H1 (cell line): ENCODE measurements around the gene VSTM2B. TPM values are rescaled to one million over a fixed set of nuclear protein-coding genes. Genes with fewer than 3 reads are reported as not detected.

Experiments
- CTCF ChIA-PET: fragments of 300-600 bp; sonication (Branson Sonifier 250); formaldehyde crosslinking; loops from one replicate; lab custom pipeline; 2021; ENCODE audit not compliant: partially characterized antibody; lab: Charles Lee
- POLR2A ChIA-PET: fragments of 300-600 bp; sonication (Branson Sonifier 250); formaldehyde crosslinking; loops from one replicate; lab custom pipeline; 2021; ENCODE audit warnings: inconsistent platforms; ENCODE audit not compliant: partially characterized antibody; lab: Charles Lee
- DNase-seq, 2 experiments: peaks; one replicate each; pipeline versions ENCODE4 v3.0.0 to v3.0.0-alpha.2; 2010 to 2022; ENCODE audit warnings: low spot score in 2 of 2, low read depth in 1 of 2, mixed read lengths in 1 of 2
- FAIRE-seq: peaks from 2 replicates; lab custom pipeline; 2011; peaks lifted over from hg19 to GRCh38; lab: Jason Lieb, UNC
- H2AFZ ChIP-seq: 2 replicates; pipeline ENCODE4 v1.8.1; 2012; ENCODE audit warnings: low read length, inconsistent platforms
- H2AK5ac ChIP-seq: 2 replicates; pipeline ENCODE4 v1.6.1; 2013; ENCODE audit warnings: low read depth, low read length
- H2BK120ac ChIP-seq: replicated peaks from 2 replicates; pipeline ENCODE3; 2013; ENCODE audit warnings: low read depth, low read length, inconsistent platforms
- H2BK12ac ChIP-seq: 2 replicates; pipeline ENCODE4 v1.6.1; 2013; ENCODE audit warnings: low read depth, low read length
- H2BK15ac ChIP-seq: 2 replicates; pipeline ENCODE4 v1.6.1; 2013; ENCODE audit warnings: low read length
- H2BK20ac ChIP-seq: 2 replicates; pipeline ENCODE4 v1.6.1; 2013; ENCODE audit warnings: low read length
- H2BK5ac ChIP-seq: 2 replicates; pipeline ENCODE4 v1.6.1; 2013; ENCODE audit warnings: low read depth, low read length
- H3K14ac ChIP-seq: 2 replicates; pipeline ENCODE4 v1.6.1; 2013; ENCODE audit warnings: inconsistent platforms; ENCODE audit not compliant: insufficient read length
- H3K18ac ChIP-seq: 2 replicates; pipeline ENCODE4 v1.6.1; 2013; ENCODE audit warnings: low read length; ENCODE audit errors: extremely low read depth
- H3K23ac ChIP-seq: 2 replicates; pipeline ENCODE4 v1.6.1; 2013; ENCODE audit warnings: inconsistent platforms; ENCODE audit not compliant: insufficient read length
- H3K23me2 ChIP-seq: 2 replicates; pipeline ENCODE4 v1.6.1; 2013; ENCODE audit warnings: low read depth, low read length
- H3K27ac ChIP-seq: 2 replicates; pipeline ENCODE4 v1.6.1; 2011; ENCODE audit warnings: low read depth, low read length, inconsistent platforms
- H3K27me3 ChIP-seq, 4 experiments: replicated peaks in 1 of 4; 1 replicate in 1 of 4; 2 replicates in 3 of 4; pipeline versions ENCODE4 v1.6.1 to v1.8.1; 2011 to 2013; ENCODE audit warnings: low read length in 3 of 4, mild to moderate bottlenecking in 3 of 4, inconsistent platforms in 2 of 4, mixed read lengths in 2 of 4, moderate library complexity in 1 of 4; ENCODE audit not compliant: control insufficient read depth in 3 of 4, insufficient read depth in 3 of 4; ENCODE audit errors: extremely low read depth in 1 of 4
- H3K36me3 ChIP-seq, 4 experiments: 2 replicates each; pipeline versions ENCODE4 v1.6.1 to v1.8.1; 2011 to 2013; ENCODE audit warnings: mild to moderate bottlenecking in 4 of 4, low read length in 3 of 4, moderate library complexity in 2 of 4, control low read depth in 1 of 4, inconsistent platforms in 1 of 4; ENCODE audit not compliant: insufficient read depth in 4 of 4, control insufficient read depth in 2 of 4
- H3K4ac ChIP-seq: replicated peaks from 2 replicates; pipeline ENCODE3; 2013; ENCODE audit warnings: low read length, low read depth, mixed read lengths, inconsistent platforms; ENCODE audit not compliant: insufficient read length
- H3K4me1 ChIP-seq, 4 experiments: replicated peaks in 1 of 4; 1 replicate in 1 of 4; 2 replicates in 3 of 4; pipeline versions ENCODE4 v1.6.1 to v1.8.1; 2011 to 2013; ENCODE audit warnings: low read length in 3 of 4, inconsistent platforms in 2 of 4, mixed read lengths in 1 of 4; ENCODE audit not compliant: insufficient read depth in 4 of 4, control insufficient read depth in 3 of 4
- H3K4me2 ChIP-seq, 2 experiments: 2 replicates each; pipeline versions ENCODE4 v1.6.1 to v1.8.1; 2011 to 2013; ENCODE audit warnings: low read depth in 2 of 2, low read length in 2 of 2, control low read depth in 1 of 2, inconsistent platforms in 1 of 2, mild to moderate bottlenecking in 1 of 2; ENCODE audit not compliant: insufficient read depth in 1 of 2
- H3K4me3 ChIP-seq, 4 experiments: fragments of 200-600, 300-600 bp in 1 of 4; sonication (generic), shearing (Covaris generic), sonication (Bioruptor Twin) in 1 of 4; 2 replicates each; pipeline versions ENCODE4 v1.5.1 to v1.8.1; 2011 to 2016; ENCODE audit warnings: low read length in 4 of 4, low read depth in 3 of 4, control low read depth in 2 of 4, inconsistent platforms in 2 of 4, mild to moderate bottlenecking in 2 of 4, mixed read lengths in 1 of 4, moderate library complexity in 1 of 4; ENCODE audit not compliant: insufficient read depth in 2 of 4; ENCODE audit errors: extremely low read depth in 1 of 4
- H3K56ac ChIP-seq: replicated peaks from 2 replicates; pipeline ENCODE3; 2013; ENCODE audit warnings: low read depth, mild to moderate bottlenecking, mixed read lengths, low read length, inconsistent platforms; ENCODE audit not compliant: insufficient read length
- H3K79me1 ChIP-seq: 2 replicates; pipeline ENCODE4 v1.6.1; 2013; ENCODE audit warnings: low read depth, low read length, control low read depth
- H3K79me2 ChIP-seq, 2 experiments: 2 replicates each; pipeline versions ENCODE4 v1.6.1 to v1.8.1; 2012 to 2013; ENCODE audit warnings: low read length in 2 of 2, mild to moderate bottlenecking in 2 of 2, inconsistent platforms in 1 of 2; ENCODE audit not compliant: insufficient read depth in 2 of 2, control insufficient read depth in 1 of 2
- H3K9ac ChIP-seq, 4 experiments: replicated peaks in 1 of 4; 1 replicate in 1 of 4; 2 replicates in 3 of 4; pipeline versions ENCODE4 v1.6.1 to v1.8.1; 2011 to 2013; ENCODE audit warnings: low read depth in 3 of 4, low read length in 3 of 4, control low read depth in 2 of 4, mild to moderate bottlenecking in 2 of 4, moderate library complexity in 2 of 4, inconsistent platforms in 1 of 4; ENCODE audit errors: extremely low read depth in 1 of 4
- H3K9me3 ChIP-seq, 2 experiments: 2 replicates each; pipeline versions ENCODE4 v1.6.1 to v1.8.1; 2012 to 2013; ENCODE audit warnings: mild to moderate bottlenecking in 2 of 2, moderate library complexity in 2 of 2, control low read depth in 1 of 2, inconsistent platforms in 1 of 2, low read depth in 1 of 2, low read length in 1 of 2, mixed read lengths in 1 of 2; ENCODE audit not compliant: insufficient read depth in 2 of 2
- H4K20me1 ChIP-seq, 2 experiments: replicated peaks in 1 of 2; 2 replicates each; pipeline versions ENCODE3 to v1.8.1; 2011 to 2013; ENCODE audit warnings: inconsistent platforms in 2 of 2, low read length in 2 of 2, mild to moderate bottlenecking in 1 of 2; ENCODE audit not compliant: insufficient read depth in 2 of 2, control insufficient read depth in 1 of 2
- H4K5ac ChIP-seq: 2 replicates; pipeline ENCODE4 v1.6.1; 2013; ENCODE audit warnings: low read length, low read depth, mixed read lengths, inconsistent platforms; ENCODE audit not compliant: insufficient read length
- H4K8ac ChIP-seq: 2 replicates; pipeline ENCODE4 v1.8.0; 2013; ENCODE audit warnings: mild to moderate bottlenecking, moderate library complexity, low read length, inconsistent platforms; ENCODE audit not compliant: insufficient read depth; ENCODE audit errors: extremely low read depth
- H4K91ac ChIP-seq: replicated peaks from 2 replicates; pipeline ENCODE3; 2013; ENCODE audit warnings: low read length, mixed read lengths, inconsistent platforms; ENCODE audit not compliant: insufficient read length
- EP300 ChIP-seq, 2 experiments: IDR thresholded peaks; 1 replicate in 1 of 2; 2 replicates in 1 of 2; pipeline ENCODE4 v1.6.1; 2011 to 2012; ENCODE audit warnings: low read depth in 2 of 2, low read length in 2 of 2, mild to moderate bottlenecking in 2 of 2, borderline replicate concordance in 1 of 2, inconsistent platforms in 1 of 2, moderate library complexity in 1 of 2
- JUND ChIP-seq: IDR thresholded peaks from 2 replicates; pipeline ENCODE4 v1.6.1; 2011; ENCODE audit warnings: mild to moderate bottlenecking, improper control_type of control experiment, low read length
- MAFK ChIP-seq: IDR thresholded peaks from 2 replicates; pipeline ENCODE4 v1.6.1; 2012; ENCODE audit warnings: low read depth, mild to moderate bottlenecking, improper control_type of control experiment, low read length
- POLR2AphosphoS5 ChIP-seq: IDR thresholded peaks from 2 replicates; pipeline ENCODE4 v1.6.1; 2011; ENCODE audit warnings: low read depth, low read length
- SIN3A ChIP-seq, 2 experiments: IDR thresholded peaks in 1 of 2; conservative IDR thresholded peaks in 1 of 2; 2 replicates each; pipeline ENCODE4 v1.6.1; 2011 to 2012; ENCODE audit warnings: low read length in 2 of 2, improper control_type of control experiment in 1 of 2, low read depth in 1 of 2, mild to moderate bottlenecking in 1 of 2
- SIRT6 ChIP-seq: IDR thresholded peaks from one replicate; pipeline ENCODE4 v1.7.1; 2012; ENCODE audit warnings: low read length, inconsistent platforms
- SP1 ChIP-seq: IDR thresholded peaks from 2 replicates; pipeline ENCODE4 v1.6.1; 2011; ENCODE audit warnings: low read depth, low read length
- SUZ12 ChIP-seq: fragments of 200-600 bp; sonication (generic); IDR thresholded peaks from 2 replicates; pipeline ENCODE4 v1.6.1; 2012; ENCODE audit warnings: mild to moderate bottlenecking, inconsistent platforms, low read length, moderate library complexity, mixed read lengths
- TEAD4 ChIP-seq: IDR thresholded peaks from 2 replicates; pipeline ENCODE4 v1.6.1; 2012; ENCODE audit warnings: low read depth, low read length, inconsistent platforms, mixed read lengths
- WGBS, 2 experiments: shearing (Covaris generic) in 1 of 2; methylation state at CpG; one replicate each; pipeline versions ENCODE4 v1.1.6 to v1.1.7; 2013 to 2015; ENCODE audit warnings: low lambda C conversion rate in 2 of 2, mixed read lengths in 2 of 2, inconsistent platforms in 1 of 2, low coverage in 1 of 2, missing lambda C conversion rate in 1 of 2; ENCODE audit not compliant: insufficient replicate concordance in 2 of 2, insufficient coverage in 1 of 2, insufficient read length in 1 of 2; ENCODE audit errors: extremely low coverage in 1 of 2, missing lambda C conversion rate in 1 of 2; 5-methylcytosine and 5-hydroxymethylcytosine counted together
- polyA plus RNA-seq, 7 experiments: library from polyadenylated mRNA; depleted of rRNA in 3 of 7; stranded (reverse) in 5 of 7; unstranded in 2 of 7; fragments of >200 nt in 5 of 7; fragments of 200-250 nt in 2 of 7; gene quantifications; 1 replicate in 5 of 7; 2 replicates in 1 of 7; 4 replicates in 1 of 7; pipeline versions ENCODE4 v1.2.1 to v1.2.3, GENCODE V29; 2011 to 2013; ENCODE audit warnings: missing spikeins in 2 of 7, mixed read lengths in 2 of 7
- total RNA-seq: library from RNA; stranded (reverse); fragmentation: NEBNext Ultra II Directional; extraction: Animal tissue kit (Norgen Biotek cat#: 25700); gene quantifications from 2 replicates; pipeline ENCODE4 v1.2.1, GENCODE V29; 2021

The VSTM2B gene
- total and polyA plus RNA-seq, 2 of the 8 experiments (the other 6 are each of a cell fraction or from before 2014, with no cell fraction given): 0.82 to 1.5 TPM

GRCh38 chr19:29514525-29515232 is 11.1 kb upstream of the VSTM2B start:
- no peaks in the 10 kb centered on the region for H3K79me2 ChIP-seq
- 75% methylated on average over 8 of the region's 8 CpGs; no CpG with 5 or more reads in 1 of the 2 experiments for WGBS, 2 experiments
- H3K9me3 ChIP-seq: no peaks in the 10 kb centered on the region
- ChIA-PET CTCF (interaction anchor here (1.0 to 1.8 kb wide), 4 partner anchors 10 to 104 kb away, joined by 3 to 7 read pairs (median 6); no protein-coding TSS in a partner anchor), POLR2A (interaction anchor here (0.6 kb wide), 1 partner anchor 25 kb away, joined by 3 read pairs; no protein-coding TSS in a partner anchor)
- FAIRE-seq: no peak
- H3K14ac ChIP-seq: no peak overlapping the region
- H3K4me3 ChIP-seq: no peak overlapping the region
- H3K27ac ChIP-seq: no peak overlapping the region
- peaks cover 4% of the 10 kb centered on the region; the same call in 1 of the 2 replicates for H3K23me2 ChIP-seq
- H3K23ac ChIP-seq: no peak overlapping the region
- no peaks in the 10 kb centered on the region; a peak in 2 of 7 replicates for H3K27me3 ChIP-seq
- H2BK15ac ChIP-seq: no peak overlapping the region
- H2BK12ac ChIP-seq: 0 out of 2 replicates have a peak overlapping the region, but pooled peaks have one; percentile 68
- H2BK20ac ChIP-seq: no peak overlapping the region
- H2BK120ac ChIP-seq: no peak overlapping the region
- H2BK5ac ChIP-seq: no peak overlapping the region
- H3K4ac ChIP-seq: no peak overlapping the region
- no peaks in the 10 kb centered on the region for H3K79me1 ChIP-seq
- DNase-seq: no peak
- no peak overlapping the region for H3K4me2 ChIP-seq
- H2AFZ ChIP-seq: no peak overlapping the region
- no peak overlapping the region for H4K5ac ChIP-seq
- TF ChIP-seq SP1 (no peak), POLR2AphosphoS5 (no peak), SIN3A (conservative IDR thresholded peaks at IDR 0.05 in 1 of 2, IDR thresholded peaks at IDR 0.05 in 1 of 2; ENCODE audit: low read depth in 1 of 2, low read length in 2 of 2) (no peak), EP300 (IDR thresholded peaks at IDR 0.05; ENCODE audit: borderline replicate concordance in 1 of 2, low read depth in 2 of 2, low read length in 2 of 2) (no peak), JUND (no peak), SIRT6 (no peak), SUZ12 (no peak), MAFK (no peak), TEAD4 (no peak)
- no peak overlapping the region for H3K56ac ChIP-seq
- H4K8ac ChIP-seq: no peak overlapping the region
- H2AK5ac ChIP-seq: 0 out of 2 replicates have a peak overlapping the region, but pooled peaks have one; percentile 7
- no peak overlapping the region for H4K91ac ChIP-seq
- H3K18ac ChIP-seq: no peak overlapping the region
- no peak overlapping the region for H3K9ac ChIP-seq
- peaks cover 0 to 4% (median 0%) of the 10 kb centered on the region in 4 experiments; a peak in 1 of 7 replicates for H3K4me1 ChIP-seq
- H4K20me1 ChIP-seq: no peaks in the 10 kb centered on the region
- no peaks in the 10 kb centered on the region for H3K36me3 ChIP-seq
